Measurements from ENCODE around the gene OSBPL5.

OSBPL5 gene

DNA sequence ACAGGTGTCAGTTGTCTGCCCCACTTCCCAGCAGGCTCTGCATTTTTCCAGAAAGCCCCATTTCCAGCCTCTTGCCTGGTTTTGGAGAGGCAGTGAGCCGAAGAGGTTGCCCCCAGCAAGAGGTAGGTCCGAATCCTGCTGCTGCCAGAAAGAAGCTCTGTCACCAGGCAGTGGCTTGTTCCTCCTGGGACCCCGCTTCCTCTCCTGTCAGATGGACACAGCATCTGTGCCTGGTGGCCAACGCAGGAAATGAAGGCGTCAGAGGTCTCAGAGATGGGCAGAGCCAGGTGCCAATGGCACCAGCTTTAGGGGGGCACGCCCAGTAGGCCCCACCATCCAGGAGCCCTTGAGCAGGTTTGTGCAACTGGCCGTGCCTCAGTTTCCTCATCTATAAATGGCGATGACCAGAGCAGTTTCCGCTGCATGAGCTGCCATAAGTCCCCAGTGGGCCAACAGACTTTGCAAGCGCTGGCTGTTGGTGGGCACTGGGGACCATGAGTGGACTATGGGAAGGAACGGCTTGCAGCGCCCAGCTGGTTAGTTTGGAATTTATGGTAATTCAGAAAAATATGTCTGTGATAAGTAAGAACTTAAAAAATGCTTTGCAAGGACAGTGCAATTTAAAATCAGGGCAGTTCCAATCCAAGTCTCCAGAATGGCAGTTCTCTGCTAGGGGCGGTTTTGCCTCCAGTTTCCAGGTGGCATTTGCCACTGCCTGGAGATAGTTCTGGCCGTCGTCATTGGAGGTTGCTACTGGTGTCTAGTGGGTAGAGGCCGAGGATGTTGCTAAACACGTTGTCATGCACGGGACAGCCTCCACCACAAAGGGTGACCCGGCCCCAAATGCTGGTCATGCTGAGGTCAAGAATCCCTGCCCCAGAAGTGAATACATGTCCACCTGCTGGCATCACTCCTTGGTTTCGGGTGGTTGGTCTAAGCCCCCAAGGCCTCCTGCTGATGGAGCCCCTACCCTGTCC, 2.3 kb upstream of the OSBPL5 start:
- H3K27me3 ChIP-seq (replicated peaks; ENCODE audit: control insufficient read depth, insufficient read depth, low read length) = peaks cover 3% of the 10 kb centered on the region; the same call in 1 of the 2 replicates
- TF ChIP-seq, protein P1, sequence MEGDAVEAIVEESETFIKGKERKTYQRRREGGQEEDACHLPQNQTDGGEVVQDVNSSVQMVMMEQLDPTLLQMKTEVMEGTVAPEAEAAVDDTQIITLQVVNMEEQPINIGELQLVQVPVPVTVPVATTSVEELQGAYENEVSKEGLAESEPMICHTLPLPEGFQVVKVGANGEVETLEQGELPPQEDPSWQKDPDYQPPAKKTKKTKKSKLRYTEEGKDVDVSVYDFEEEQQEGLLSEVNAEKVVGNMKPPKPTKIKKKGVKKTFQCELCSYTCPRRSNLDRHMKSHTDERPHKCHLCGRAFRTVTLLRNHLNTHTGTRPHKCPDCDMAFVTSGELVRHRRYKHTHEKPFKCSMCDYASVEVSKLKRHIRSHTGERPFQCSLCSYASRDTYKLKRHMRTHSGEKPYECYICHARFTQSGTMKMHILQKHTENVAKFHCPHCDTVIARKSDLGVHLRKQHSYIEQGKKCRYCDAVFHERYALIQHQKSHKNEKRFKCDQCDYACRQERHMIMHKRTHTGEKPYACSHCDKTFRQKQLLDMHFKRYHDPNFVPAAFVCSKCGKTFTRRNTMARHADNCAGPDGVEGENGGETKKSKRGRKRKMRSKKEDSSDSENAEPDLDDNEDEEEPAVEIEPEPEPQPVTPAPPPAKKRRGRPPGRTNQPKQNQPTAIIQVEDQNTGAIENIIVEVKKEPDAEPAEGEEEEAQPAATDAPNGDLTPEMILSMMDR (IDR thresholded peaks at IDR 0.05; ENCODE audit: insufficient read depth, low read length, poor library complexity, severe bottlenecking) = no peak
- no peak for DNase-seq (ENCODE audit: extremely low read depth, insufficient read length)
- no peaks in the 10 kb centered on the region for H3K36me3 ChIP-seq (ENCODE audit: control insufficient read depth, insufficient read depth, low read length)
- H3K4me3 ChIP-seq (replicated peaks; ENCODE audit: low read depth, low read length) = no peak overlapping the region

DNA sequence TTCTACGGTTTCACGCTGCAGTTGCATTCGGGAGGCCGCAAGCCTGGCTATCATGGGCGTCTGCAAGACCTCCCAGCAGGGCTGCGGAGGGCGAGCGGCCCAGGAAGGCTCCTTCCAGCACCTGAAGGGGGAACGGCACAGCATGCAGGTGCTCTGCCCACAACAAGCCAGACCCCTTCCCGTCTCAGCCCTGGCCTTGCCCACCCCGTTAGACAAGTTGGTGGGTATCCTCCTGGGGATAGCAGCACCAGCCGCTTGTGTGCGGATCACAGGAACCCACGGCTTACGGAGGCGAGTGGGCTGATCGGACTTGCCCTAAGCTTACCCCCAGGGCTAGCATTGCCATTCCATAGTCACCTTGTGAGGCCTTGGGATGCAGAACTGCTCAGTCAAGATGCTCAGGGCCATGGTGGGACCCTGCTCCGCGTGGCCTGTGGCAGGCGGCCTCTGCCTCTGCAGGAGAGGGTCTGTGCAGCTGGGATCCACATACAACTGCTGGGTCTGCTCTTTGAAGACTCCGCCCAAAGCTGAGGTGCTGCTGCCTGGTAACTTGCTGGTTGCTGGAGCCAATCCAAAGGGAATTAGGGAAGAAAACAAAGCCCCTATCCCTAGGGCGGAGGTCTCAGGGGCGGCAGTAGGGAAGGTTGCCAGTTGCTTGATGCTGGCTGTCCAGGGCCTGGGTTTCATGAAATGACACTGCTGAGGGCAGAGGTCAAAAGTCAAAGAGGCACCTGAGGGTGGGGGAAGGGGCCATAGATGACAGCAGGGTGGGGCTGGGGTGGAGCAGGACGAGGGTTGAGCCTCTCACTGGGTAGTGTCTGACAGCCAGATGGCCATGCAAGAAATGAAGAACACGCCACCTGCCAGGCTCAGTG, 1.4 kb upstream of the OSBPL5 start:
- no peak for DNase-seq (ENCODE audit: extremely low read depth, insufficient read length)
- TF ChIP-seq, protein P1 (IDR thresholded peaks at IDR 0.05; ENCODE audit: insufficient read depth, low read length, poor library complexity, severe bottlenecking) = no peak
- Histone ChIP-seq H3K4me3 (replicated peaks; ENCODE audit: low read depth, low read length) (no peak overlapping the region), H3K27me3 (replicated peaks; ENCODE audit: control insufficient read depth, insufficient read depth, low read length) (peaks cover 3% of the 10 kb centered on the region; the same call in 1 of the 2 replicates), H3K36me3 (ENCODE audit: control insufficient read depth, insufficient read depth, low read length) (no peaks in the 10 kb centered on the region)

DNA sequence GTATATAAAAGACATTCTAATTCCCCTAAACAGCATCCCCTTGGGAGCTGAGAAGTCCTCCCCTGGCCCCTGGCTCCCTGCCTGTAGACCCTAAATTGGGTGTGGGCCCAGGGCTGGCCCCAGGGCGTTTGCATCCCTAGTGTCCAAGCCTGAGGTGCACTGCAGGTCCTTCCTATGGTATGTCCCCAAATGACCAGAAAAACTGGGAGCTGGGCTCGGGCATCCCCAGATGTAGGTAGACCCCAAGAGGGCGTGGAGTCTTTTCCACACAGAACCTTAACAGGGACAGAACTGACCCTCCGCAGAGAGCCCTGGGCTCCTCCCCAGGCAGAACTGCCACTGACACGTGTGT, 782 bp upstream of the OSBPL5 start:
- H3K4me3 ChIP-seq (replicated peaks; ENCODE audit: low read depth, low read length) = no peak overlapping the region
- no peaks in the 10 kb centered on the region for H3K36me3 ChIP-seq (ENCODE audit: control insufficient read depth, insufficient read depth, low read length)
- TF ChIP-seq, protein P1 (IDR thresholded peaks at IDR 0.05; ENCODE audit: insufficient read depth, low read length, poor library complexity, severe bottlenecking) = no peak
- H3K27me3 ChIP-seq (replicated peaks; ENCODE audit: control insufficient read depth, insufficient read depth, low read length) = peaks cover 3% of the 10 kb centered on the region
- no peak for DNase-seq (ENCODE audit: extremely low read depth, insufficient read length)

DNA sequence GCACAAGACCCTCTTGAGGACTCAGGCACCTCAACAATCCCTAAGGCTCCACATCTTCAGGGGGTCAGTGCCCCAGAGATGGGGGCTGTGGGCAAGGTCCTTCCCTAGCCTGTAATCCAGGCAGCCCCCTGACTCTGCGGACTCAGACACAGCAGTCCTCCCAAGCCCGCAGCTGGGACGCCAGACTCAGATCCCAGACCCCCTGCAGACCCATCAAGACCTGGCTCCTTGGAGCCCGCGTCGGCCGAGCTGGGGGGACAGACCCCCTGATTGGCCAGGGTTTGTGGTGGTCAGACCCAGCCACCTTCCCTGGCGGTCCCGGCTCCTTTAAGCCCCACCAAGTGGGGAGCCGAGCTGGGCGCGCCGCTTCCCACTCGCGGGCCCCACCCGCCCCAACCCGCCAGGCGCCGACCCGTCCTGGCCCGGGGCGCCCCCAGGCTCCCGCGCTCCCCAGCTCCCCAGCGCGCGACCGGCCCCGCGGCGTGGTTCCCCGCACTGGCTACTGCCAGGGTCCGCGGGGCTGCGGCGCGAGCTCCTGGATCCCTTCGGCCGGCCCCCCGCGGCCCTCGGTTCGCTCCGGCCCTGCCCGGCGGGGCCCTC, 458 bp downstream of the OSBPL5 start:
- TF ChIP-seq, protein P1 (IDR thresholded peaks at IDR 0.05; ENCODE audit: insufficient read depth, low read length, poor library complexity, severe bottlenecking) = no peak
- no peak for DNase-seq (ENCODE audit: extremely low read depth, insufficient read length)
- no peaks in the 10 kb centered on the region for H3K36me3 ChIP-seq (ENCODE audit: control insufficient read depth, insufficient read depth, low read length)
- no peak overlapping the region for H3K4me3 ChIP-seq (replicated peaks; ENCODE audit: low read depth, low read length)
- H3K27me3 ChIP-seq (replicated peaks; ENCODE audit: control insufficient read depth, insufficient read depth, low read length) = peaks cover 3% of the 10 kb centered on the region

DNA sequence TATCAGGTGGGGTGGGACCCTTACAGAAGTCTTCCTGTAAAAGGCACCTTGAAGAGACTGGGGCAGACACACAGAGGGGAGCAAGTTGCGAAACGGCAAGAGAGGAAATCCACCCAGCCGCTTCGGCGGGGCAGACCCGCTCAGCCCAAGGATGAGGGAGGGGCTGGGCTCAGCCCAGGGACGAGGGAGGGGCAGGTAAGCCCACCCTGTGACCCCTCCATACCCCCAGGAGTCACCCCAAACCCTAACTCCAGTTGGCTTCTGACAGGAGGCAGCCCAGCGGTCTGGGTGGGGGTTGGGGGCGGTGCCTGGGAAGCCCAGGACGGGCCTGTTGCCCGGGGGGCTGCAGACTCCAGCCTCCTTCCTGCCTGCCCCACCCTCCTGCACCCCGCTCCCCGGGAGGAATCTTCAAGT, 965 bp downstream of the OSBPL5 start:
- peaks cover 3% of the 10 kb centered on the region for H3K27me3 ChIP-seq (replicated peaks; ENCODE audit: control insufficient read depth, insufficient read depth, low read length)
- TF ChIP-seq, protein P1 (IDR thresholded peaks at IDR 0.05; ENCODE audit: insufficient read depth, low read length, poor library complexity, severe bottlenecking) = no peak
- H3K4me3 ChIP-seq (replicated peaks; ENCODE audit: low read depth, low read length) = no peak overlapping the region
- H3K36me3 ChIP-seq (ENCODE audit: control insufficient read depth, insufficient read depth, low read length) = no peaks in the 10 kb centered on the region
- no peak for DNase-seq (ENCODE audit: extremely low read depth, insufficient read length)

Measured in GM06990 (cell line).